Ishikawa (cell line): ENCODE measurements around the gene SH3RF3.

Source experiments
- CREB1 ChIP-seq: IDR thresholded peaks from 2 replicates; pipeline ENCODE4 v1.6.1; 2012; ENCODE audit warnings: low read depth
- EGR1 ChIP-seq: IDR thresholded peaks from 2 replicates; pipeline ENCODE4 v1.6.1; 2012
- EP300 ChIP-seq: IDR thresholded peaks from 2 replicates; pipeline ENCODE4 v1.6.1; 2012; ENCODE audit warnings: borderline replicate concordance
- FOXM1 ChIP-seq: IDR thresholded peaks from 2 replicates; pipeline ENCODE4 v1.6.1; 2012; ENCODE audit warnings: low read depth, borderline replicate concordance
- NFIC ChIP-seq: IDR thresholded peaks from 2 replicates; pipeline ENCODE4 v1.6.1; 2012
- RAD21 ChIP-seq: IDR thresholded peaks from 2 replicates; pipeline ENCODE4 v1.6.1; 2012; ENCODE audit warnings: low read depth
- TAF1 ChIP-seq: IDR thresholded peaks from 2 replicates; pipeline ENCODE4 v1.6.1; 2012; ENCODE audit warnings: low read depth, mild to moderate bottlenecking
- TCF12 ChIP-seq: IDR thresholded peaks from 2 replicates; pipeline ENCODE4 v1.6.1; 2012; ENCODE audit warnings: low read depth
- TEAD4 ChIP-seq: IDR thresholded peaks from 2 replicates; pipeline ENCODE4 v1.6.1; 2012
- TF ChIP-seq, protein P1 (sequence below): IDR thresholded peaks from 2 replicates; pipeline ENCODE4 v1.6.1; 2012
- TF ChIP-seq, protein P2 (sequence below): IDR thresholded peaks from 2 replicates; pipeline ENCODE4 v1.6.1; 2012; ENCODE audit warnings: low read depth, mild to moderate bottlenecking

DNA sequence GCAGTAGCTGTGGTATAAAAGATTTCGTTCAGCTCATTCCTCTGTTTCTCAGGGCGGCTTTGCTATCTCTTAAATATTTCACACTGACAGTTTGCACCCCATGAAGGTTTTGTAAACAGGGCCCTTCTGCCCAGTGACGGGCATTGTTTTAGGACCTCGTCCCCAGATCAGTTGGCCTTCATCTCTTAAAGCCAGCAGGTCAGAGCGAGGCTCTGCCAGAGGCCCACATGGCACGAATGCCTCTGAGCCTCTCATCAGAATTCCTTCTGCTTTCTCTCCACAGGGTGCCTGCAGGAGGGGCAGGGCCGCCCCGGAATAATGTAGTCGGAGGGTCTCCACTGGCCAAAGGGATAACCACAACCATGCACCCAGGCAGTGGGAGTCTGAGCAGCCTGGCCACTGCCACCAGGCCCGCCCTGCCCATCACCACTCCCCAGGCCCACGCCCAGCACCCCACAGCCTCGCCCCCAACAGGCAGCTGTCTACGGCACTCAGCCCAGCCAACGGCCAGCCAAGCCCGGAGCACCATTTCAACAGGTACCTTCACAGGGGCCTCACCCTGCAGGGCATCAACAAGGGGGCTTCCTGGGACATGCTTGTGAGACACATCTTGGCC, 307.7 kb downstream of the SH3RF3 start:
- TF ChIP-seq FOXM1 (no peak), TEAD4 (no peak), RAD21 (no peak), TAF1 (no peak), TCF12 (no peak), EP300 (no peak), EGR1 (no peak), CREB1 (no peak), NFIC (no peak)
- TF ChIP-seq, protein P1, sequence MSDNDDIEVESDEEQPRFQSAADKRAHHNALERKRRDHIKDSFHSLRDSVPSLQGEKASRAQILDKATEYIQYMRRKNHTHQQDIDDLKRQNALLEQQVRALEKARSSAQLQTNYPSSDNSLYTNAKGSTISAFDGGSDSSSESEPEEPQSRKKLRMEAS: no peak
- TF ChIP-seq, protein P2, sequence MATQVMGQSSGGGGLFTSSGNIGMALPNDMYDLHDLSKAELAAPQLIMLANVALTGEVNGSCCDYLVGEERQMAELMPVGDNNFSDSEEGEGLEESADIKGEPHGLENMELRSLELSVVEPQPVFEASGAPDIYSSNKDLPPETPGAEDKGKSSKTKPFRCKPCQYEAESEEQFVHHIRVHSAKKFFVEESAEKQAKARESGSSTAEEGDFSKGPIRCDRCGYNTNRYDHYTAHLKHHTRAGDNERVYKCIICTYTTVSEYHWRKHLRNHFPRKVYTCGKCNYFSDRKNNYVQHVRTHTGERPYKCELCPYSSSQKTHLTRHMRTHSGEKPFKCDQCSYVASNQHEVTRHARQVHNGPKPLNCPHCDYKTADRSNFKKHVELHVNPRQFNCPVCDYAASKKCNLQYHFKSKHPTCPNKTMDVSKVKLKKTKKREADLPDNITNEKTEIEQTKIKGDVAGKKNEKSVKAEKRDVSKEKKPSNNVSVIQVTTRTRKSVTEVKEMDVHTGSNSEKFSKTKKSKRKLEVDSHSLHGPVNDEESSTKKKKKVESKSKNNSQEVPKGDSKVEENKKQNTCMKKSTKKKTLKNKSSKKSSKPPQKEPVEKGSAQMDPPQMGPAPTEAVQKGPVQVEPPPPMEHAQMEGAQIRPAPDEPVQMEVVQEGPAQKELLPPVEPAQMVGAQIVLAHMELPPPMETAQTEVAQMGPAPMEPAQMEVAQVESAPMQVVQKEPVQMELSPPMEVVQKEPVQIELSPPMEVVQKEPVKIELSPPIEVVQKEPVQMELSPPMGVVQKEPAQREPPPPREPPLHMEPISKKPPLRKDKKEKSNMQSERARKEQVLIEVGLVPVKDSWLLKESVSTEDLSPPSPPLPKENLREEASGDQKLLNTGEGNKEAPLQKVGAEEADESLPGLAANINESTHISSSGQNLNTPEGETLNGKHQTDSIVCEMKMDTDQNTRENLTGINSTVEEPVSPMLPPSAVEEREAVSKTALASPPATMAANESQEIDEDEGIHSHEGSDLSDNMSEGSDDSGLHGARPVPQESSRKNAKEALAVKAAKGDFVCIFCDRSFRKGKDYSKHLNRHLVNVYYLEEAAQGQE: no peak
